ENCODE measurements around the gene YPEL1.

GRCh38 chr22:21697880-21698279, 37.7 kb downstream of the YPEL1 start:
- TF ChIP-seq, protein P1, sequence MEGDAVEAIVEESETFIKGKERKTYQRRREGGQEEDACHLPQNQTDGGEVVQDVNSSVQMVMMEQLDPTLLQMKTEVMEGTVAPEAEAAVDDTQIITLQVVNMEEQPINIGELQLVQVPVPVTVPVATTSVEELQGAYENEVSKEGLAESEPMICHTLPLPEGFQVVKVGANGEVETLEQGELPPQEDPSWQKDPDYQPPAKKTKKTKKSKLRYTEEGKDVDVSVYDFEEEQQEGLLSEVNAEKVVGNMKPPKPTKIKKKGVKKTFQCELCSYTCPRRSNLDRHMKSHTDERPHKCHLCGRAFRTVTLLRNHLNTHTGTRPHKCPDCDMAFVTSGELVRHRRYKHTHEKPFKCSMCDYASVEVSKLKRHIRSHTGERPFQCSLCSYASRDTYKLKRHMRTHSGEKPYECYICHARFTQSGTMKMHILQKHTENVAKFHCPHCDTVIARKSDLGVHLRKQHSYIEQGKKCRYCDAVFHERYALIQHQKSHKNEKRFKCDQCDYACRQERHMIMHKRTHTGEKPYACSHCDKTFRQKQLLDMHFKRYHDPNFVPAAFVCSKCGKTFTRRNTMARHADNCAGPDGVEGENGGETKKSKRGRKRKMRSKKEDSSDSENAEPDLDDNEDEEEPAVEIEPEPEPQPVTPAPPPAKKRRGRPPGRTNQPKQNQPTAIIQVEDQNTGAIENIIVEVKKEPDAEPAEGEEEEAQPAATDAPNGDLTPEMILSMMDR (IDR thresholded peaks at IDR 0.05): no peak
- TF ChIP-seq POLR2A (IDR thresholded peaks at IDR 0.05): no peak

Data from body of pancreas (tissue), 4 donors.